ENCODE data around the gene ADAMTS10. TPM values are rescaled to one million over a fixed set of nuclear protein-coding genes. Genes with fewer than 3 reads are reported as not detected.

ADAMTS10 gene
- total RNA-seq, 4 donors from 2014 or later = 5.2 to 62.8 (median 20.7) TPM

DNA sequence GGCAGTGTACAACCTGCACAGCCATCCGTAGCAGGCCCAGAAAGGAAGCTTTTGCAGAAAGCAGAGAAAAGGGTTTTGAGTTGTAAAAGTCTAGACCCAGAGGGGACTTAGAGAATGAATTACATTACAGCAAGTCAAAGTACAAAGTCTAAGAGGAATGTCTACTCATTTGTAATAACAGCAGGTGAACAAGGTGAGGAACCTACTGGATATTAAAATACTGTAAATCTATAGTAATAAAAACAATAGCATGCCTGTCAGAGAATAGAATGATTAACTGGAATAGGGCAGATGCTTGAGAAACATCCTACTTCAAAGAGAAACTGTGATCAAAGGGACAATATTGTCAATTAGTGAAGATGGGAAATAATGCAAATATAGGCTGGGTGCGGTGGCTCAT, 78.3 kb downstream of the ADAMTS10 start:
- in situ Hi-C loops (cut with MboI; ENCODE audit: low pct_ligation_motif_present in 1 of 4, low pct_unique_long_range_greater_than_20kb in 1 of 4, low sequenced_read_pairs in 3 of 4) (no loop called here), intact Hi-C loops (cut with DNase I; ENCODE audit: low total_unique reads) (no loop called here)
- Histone ChIP-seq H3K9me3 (no peaks in the 10 kb centered on the region), H3K36me3 (no peaks in the 10 kb centered on the region), H3K27me3 (no peaks in the 10 kb centered on the region), H3K4me3 (no peak overlapping the region), H3K27ac (no peak overlapping the region), H3K4me1 (peaks cover 0 to 10% (median 0%) of the 10 kb centered on the region in 4 donors)
- 21 to 53% methylated on average over 2 of the region's 2 CpGs for WGBS, 2 donors (ENCODE audit: low coverage in 1 of 2)
- TF ChIP-seq EP300 (IDR thresholded peaks at IDR 0.05; ENCODE audit: low read depth) = no peak
- TF ChIP-seq POLR2AphosphoS5 (IDR thresholded peaks at IDR 0.05) = no peak
- no peak for TF ChIP-seq POLR2A (IDR thresholded peaks at IDR 0.05)
- TF ChIP-seq, protein P1, sequence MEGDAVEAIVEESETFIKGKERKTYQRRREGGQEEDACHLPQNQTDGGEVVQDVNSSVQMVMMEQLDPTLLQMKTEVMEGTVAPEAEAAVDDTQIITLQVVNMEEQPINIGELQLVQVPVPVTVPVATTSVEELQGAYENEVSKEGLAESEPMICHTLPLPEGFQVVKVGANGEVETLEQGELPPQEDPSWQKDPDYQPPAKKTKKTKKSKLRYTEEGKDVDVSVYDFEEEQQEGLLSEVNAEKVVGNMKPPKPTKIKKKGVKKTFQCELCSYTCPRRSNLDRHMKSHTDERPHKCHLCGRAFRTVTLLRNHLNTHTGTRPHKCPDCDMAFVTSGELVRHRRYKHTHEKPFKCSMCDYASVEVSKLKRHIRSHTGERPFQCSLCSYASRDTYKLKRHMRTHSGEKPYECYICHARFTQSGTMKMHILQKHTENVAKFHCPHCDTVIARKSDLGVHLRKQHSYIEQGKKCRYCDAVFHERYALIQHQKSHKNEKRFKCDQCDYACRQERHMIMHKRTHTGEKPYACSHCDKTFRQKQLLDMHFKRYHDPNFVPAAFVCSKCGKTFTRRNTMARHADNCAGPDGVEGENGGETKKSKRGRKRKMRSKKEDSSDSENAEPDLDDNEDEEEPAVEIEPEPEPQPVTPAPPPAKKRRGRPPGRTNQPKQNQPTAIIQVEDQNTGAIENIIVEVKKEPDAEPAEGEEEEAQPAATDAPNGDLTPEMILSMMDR (IDR thresholded peaks at IDR 0.05) = no peak
- DNase-seq = no peak

DNA sequence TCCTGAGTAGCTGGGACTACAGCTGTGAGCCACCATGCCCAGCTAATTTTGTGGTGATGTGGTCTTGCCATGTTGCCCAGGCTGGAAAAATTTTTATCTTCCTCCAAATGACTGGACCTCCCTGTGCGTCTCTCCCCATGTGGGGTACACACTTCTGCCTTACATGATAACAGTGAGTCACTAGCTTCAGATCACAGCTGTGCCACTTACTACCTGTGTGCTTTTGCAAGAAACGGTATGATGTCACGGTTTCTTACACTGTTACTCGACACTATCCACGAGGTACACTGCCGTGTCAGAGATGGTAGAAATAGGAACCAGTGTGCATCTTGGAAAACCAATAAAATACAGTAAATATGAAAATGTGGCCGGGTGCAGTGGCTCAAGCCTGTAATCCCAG, 79.0 kb downstream of the ADAMTS10 start:
- intact Hi-C loops (cut with DNase I; ENCODE audit: low total_unique reads) (no loop called here), in situ Hi-C loops (cut with MboI; ENCODE audit: low pct_ligation_motif_present in 1 of 4, low pct_unique_long_range_greater_than_20kb in 1 of 4, low sequenced_read_pairs in 3 of 4) (no loop called here)
- TF ChIP-seq POLR2AphosphoS5 (IDR thresholded peaks at IDR 0.05) = no peak
- TF ChIP-seq POLR2A (IDR thresholded peaks at IDR 0.05) = no peak
- TF ChIP-seq, protein P1 (IDR thresholded peaks at IDR 0.05) = no peak
- no peak for DNase-seq
- Histone ChIP-seq H3K9me3 (no peaks in the 10 kb centered on the region), H3K27ac (no peak overlapping the region), H3K4me1 (peaks cover 0 to 15% (median 2%) of the 10 kb centered on the region in 4 donors), H3K4me3 (no peak overlapping the region), H3K27me3 (no peaks in the 10 kb centered on the region), H3K36me3 (no peaks in the 10 kb centered on the region)
- 93 to 95% methylated on average over 6 to 7 of the region's 7 CpGs for WGBS, 2 donors (ENCODE audit: low coverage in 1 of 2)

Other genes with a start within 250 kb of the ADAMTS10 start
- 100 to 1,000 TPM in 1 of 4 donors, 10 to 100 TPM in 1, 1 to 10 TPM in 2; 2.3 to 123 (median 10.3) TPM for gene ANGPTL4, start 246.6 kb downstream of the ADAMTS10 start, total RNA-seq
- 100 to 1,000 TPM in 1 of 4 donors, 10 to 100 TPM in 3; 48.6 to 159 (median 56.1) TPM for gene RAB11B, start 220.4 kb downstream of the ADAMTS10 start, total RNA-seq
- gene MARCHF2, start 197.4 kb downstream of the ADAMTS10 start, total RNA-seq = 100 to 1,000 TPM in 2 of 4 donors, 10 to 100 TPM in 2; 86.1 to 381 (median 118) TPM
- 100 to 1,000 TPM in 2 of 4 donors, 10 to 100 TPM in 2; 72.2 to 164 (median 101) TPM for gene HNRNPM, start 165.7 kb downstream of the ADAMTS10 start, total RNA-seq
- gene PRAM1, start 108.1 kb downstream of the ADAMTS10 start, total RNA-seq = 1 to 10 TPM in 1 of 4 donors, under 1 TPM in 1, not detected in 2; 0.95 to 6.4 TPM
- 10 to 100 TPM in 3 of 4 donors, 1 to 10 TPM in 1; 7.8 to 13.8 (median 11.0) TPM for gene ZNF414, start 96.5 kb downstream of the ADAMTS10 start, total RNA-seq
- 10 to 100 TPM in 2 of 4 donors, 1 to 10 TPM in 2; 6.6 to 70.7 (median 10.9) TPM for gene MYO1F, start 33.3 kb downstream of the ADAMTS10 start, total RNA-seq
- not detected for gene NFILZ, start 19.9 kb upstream of the ADAMTS10 start, total RNA-seq
- gene ACTL9, start 88.1 kb upstream of the ADAMTS10 start, total RNA-seq = not detected
- gene OR2Z1, start 110.9 kb upstream of the ADAMTS10 start, total RNA-seq = not detected
- 10 to 100 TPM; 17.2 to 77.6 (median 28.1) TPM for gene ZNF558, start 221.6 kb upstream of the ADAMTS10 start, total RNA-seq
- not detected for gene MBD3L1, start 221.7 kb upstream of the ADAMTS10 start, total RNA-seq